ENCODE data around the gene NUDCD3. TPM values are rescaled to one million over a fixed set of nuclear protein-coding genes. Genes with fewer than 3 reads are reported as not detected.

The NUDCD3 gene
- total RNA-seq, 1 experiment from 2014 or later, result 94.6 TPM

GRCh38 chr7:44447874-44448425 is 42.5 kb downstream of the NUDCD3 start:
- ATAC-seq (no peak), DNase-seq (ENCODE audit: low read depth, low spot score) (no peak)
- ChIA-PET RAD21 (ENCODE audit: low non-redundant PET in 1 of 2, low total read pairs in 2 of 2, uncharacterized antibody in 2 of 2, unreplicated experiment in 2 of 2) (no interaction called here), POLR2A (no interaction called here), CTCF (no interaction called here)
- no peaks in the 10 kb centered on the region for H3K27me3 ChIP-seq (ENCODE audit: insufficient read depth, low read length)
- no peak overlapping the region for H3K4me3 ChIP-seq (replicated peaks in 1 of 2; ENCODE audit: low read depth in 1 of 2, low read length in 2 of 2)
- no peak overlapping the region for H3K27ac ChIP-seq (ENCODE audit: low read depth, low read length)
- H3K9ac ChIP-seq (ENCODE audit: low read length), result no peak overlapping the region
- H3K9me2 ChIP-seq (ENCODE audit: insufficient read depth), result no peaks in the 10 kb centered on the region
- H3K79me2 ChIP-seq (ENCODE audit: insufficient read depth, low read length), result peaks cover 80% of the 10 kb centered on the region
- H4K20me1 ChIP-seq (ENCODE audit: insufficient read depth), result no peaks in the 10 kb centered on the region
- no peaks in the 10 kb centered on the region for H3K36me3 ChIP-seq (ENCODE audit: control insufficient read depth in 1 of 2, insufficient read depth in 2 of 2, low read length in 2 of 2)
- intact Hi-C loops (cut with micrococcal nuclease), result no loop called here
- no peak for TF ChIP-seq TCF7L2 (IDR thresholded peaks at IDR 0.05; ENCODE audit: borderline replicate concordance, extremely low read depth, insufficient read depth, insufficient read length)
- no peak for TF ChIP-seq EZH2 (IDR thresholded peaks at IDR 0.05)
- no peak for TF ChIP-seq SIN3A (IDR thresholded peaks at IDR 0.05; ENCODE audit: low read depth)
- TF ChIP-seq REST (IDR thresholded peaks at IDR 0.05; ENCODE audit: low read depth), result no peak
- TF ChIP-seq ELF1 (IDR thresholded peaks at IDR 0.05; ENCODE audit: borderline replicate concordance, low read depth), result no peak
- no peak for TF ChIP-seq JUND (IDR thresholded peaks at IDR 0.05)
- no peak for TF ChIP-seq SRF (IDR thresholded peaks at IDR 0.05; ENCODE audit: low read depth)
- no peak overlapping the region for H3K4me2 ChIP-seq (ENCODE audit: low read length)
- H2AFZ ChIP-seq (ENCODE audit: low read depth, low read length, poor library complexity, severe bottlenecking), result no peak overlapping the region
- H3K4me1 ChIP-seq (ENCODE audit: control insufficient read depth in 1 of 2, insufficient read depth in 2 of 2, low read length in 2 of 2), result no peaks in the 10 kb centered on the region
- no peaks in the 10 kb centered on the region for H3K9me3 ChIP-seq (ENCODE audit: control insufficient read depth in 1 of 2, insufficient read depth in 1 of 2, low read depth in 1 of 2, low read length in 2 of 2)
- no TSS peak for BruUV-seq (replicated peaks)
